Lung (tissue), 12 donors: ENCODE results near the gene ROBO1. TPM values are rescaled to one million over a fixed set of nuclear protein-coding genes. Genes with fewer than 3 reads are reported as not detected.

ENCODE experiments used
- ATAC-seq: fragments of 200-7000 bp; cut with Tn5 transposase; one replicate; pipeline ENCODE4 v1.9.1; 2020; ENCODE audit warnings: moderate number of reproducible peaks; ENCODE audit not compliant: insufficient read depth, low FRiP score
- DNase-seq, 3 donors: peaks; one replicate each; pipeline ENCODE4 v3.0.0-alpha.2; 2013 to 2017
- H3K27ac ChIP-seq, 2 donors: one replicate each; pipeline ENCODE4 v1.5.1; 2013; ENCODE audit warnings: mild to moderate bottlenecking in 2 of 2, moderate library complexity in 2 of 2, control low read depth in 1 of 2, inconsistent platforms in 1 of 2, low read depth in 1 of 2, low read length in 1 of 2
- H3K27me3 ChIP-seq, 3 donors: one replicate each; pipeline ENCODE4 v1.5.1; 2013; ENCODE audit warnings: low read length in 2 of 3; ENCODE audit not compliant: control insufficient read depth in 3 of 3, insufficient read depth in 3 of 3
- H3K36me3 ChIP-seq, 4 donors: one replicate each; pipeline ENCODE4 v1.5.1; 2013; ENCODE audit warnings: low read length in 4 of 4, mild to moderate bottlenecking in 1 of 4, moderate library complexity in 1 of 4; ENCODE audit not compliant: control insufficient read depth in 4 of 4, insufficient read depth in 4 of 4
- H3K4me1 ChIP-seq, 5 donors: one replicate each; pipeline ENCODE4 v1.5.1; 2013; ENCODE audit warnings: low read length in 5 of 5, mild to moderate bottlenecking in 2 of 5, moderate library complexity in 1 of 5; ENCODE audit not compliant: control insufficient read depth in 5 of 5, insufficient read depth in 5 of 5
- H3K4me3 ChIP-seq: one replicate; pipeline ENCODE4 v1.5.1; 2013; ENCODE audit warnings: mild to moderate bottlenecking, control low read depth, moderate library complexity
- H3K9ac ChIP-seq, 2 donors: one replicate each; pipeline ENCODE4 v1.5.1; 2013; ENCODE audit warnings: low read length in 2 of 2, control low read depth in 1 of 2; ENCODE audit not compliant: insufficient read depth in 1 of 2
- H3K9me3 ChIP-seq, 4 donors: one replicate each; pipeline ENCODE4 v1.5.1; 2013; ENCODE audit warnings: low read length in 3 of 4, mild to moderate bottlenecking in 1 of 4, moderate library complexity in 1 of 4; ENCODE audit not compliant: control insufficient read depth in 4 of 4, insufficient read depth in 3 of 4
- WGBS, 2 donors: extraction: QIAGEN DNeasy Blood & Tissue Kit; methylation state at CpG; one replicate each; pipeline ENCODE4 v1.1.7; 2013; 5-methylcytosine and 5-hydroxymethylcytosine counted together
- polyA plus RNA-seq, 2 donors: library from polyadenylated mRNA; stranded (reverse); fragments of 200-250 nt; gene quantifications; one replicate each; pipeline ENCODE4 v1.2.1, GENCODE V29; 2013
- total RNA-seq, 2 donors: library from RNA; depleted of rRNA in 1 of 2; stranded (reverse); fragments of >200 nt in 1 of 2; gene quantifications; one replicate each; pipeline ENCODE4 v1.2.1, GENCODE V29; 2014 to 2021
- TF ChIP-seq, protein P1 (sequence below): IDR thresholded peaks from 2 replicates; pipeline ENCODE4 v1.5.1; 2012; ENCODE audit warnings: mild to moderate bottlenecking; ENCODE audit errors: control extremely low read depth, extremely low read depth
- donor health status: control.
- donor health status: control.
- donor health status: Bipolar disorder and iron deficiency.
- donor health status: healthy.
- donor health status: DM: yes; HTN: yes; CAD: no.

ROBO1 gene
- total and polyA plus RNA-seq, 4 donors = 2.6 to 72.6 (median 15.7) TPM

DNA sequence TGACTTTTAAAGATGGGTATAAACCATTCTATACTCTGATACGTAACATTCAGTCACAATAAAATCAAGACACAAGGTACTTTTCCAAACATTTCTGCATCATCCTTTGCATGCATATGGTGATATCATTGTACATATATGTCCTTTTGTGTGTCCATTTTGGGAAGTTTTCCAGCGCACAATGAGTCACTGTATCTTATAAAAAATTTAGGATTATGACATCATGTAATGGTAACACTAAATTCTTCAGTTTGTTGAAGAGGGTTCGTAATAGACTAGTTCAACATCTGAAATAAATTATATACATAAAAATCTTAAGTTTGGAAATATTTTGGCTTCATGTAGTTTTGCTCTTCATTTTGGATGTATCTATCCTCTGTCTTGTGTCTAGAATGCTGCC lies 480.9 kb downstream of the ROBO1 start:
- Histone ChIP-seq H3K27ac (no peak overlapping the region), H3K27me3 (no peaks in the 10 kb centered on the region), H3K4me3 (no peak overlapping the region), H3K4me1 (peaks cover 0 to 15% (median 0%) of the 10 kb centered on the region in 5 donors), H3K36me3 (no peaks in the 10 kb centered on the region), H3K9me3 (no peaks in the 10 kb centered on the region), H3K9ac (no peak overlapping the region)
- ATAC-seq (no peak), DNase-seq (peak in 1 of 3 donors; percentile 13)
- WGBS, 2 donors = 72 to 92% methylated on average over 3 of the region's 3 CpGs
- TF ChIP-seq, protein P1, sequence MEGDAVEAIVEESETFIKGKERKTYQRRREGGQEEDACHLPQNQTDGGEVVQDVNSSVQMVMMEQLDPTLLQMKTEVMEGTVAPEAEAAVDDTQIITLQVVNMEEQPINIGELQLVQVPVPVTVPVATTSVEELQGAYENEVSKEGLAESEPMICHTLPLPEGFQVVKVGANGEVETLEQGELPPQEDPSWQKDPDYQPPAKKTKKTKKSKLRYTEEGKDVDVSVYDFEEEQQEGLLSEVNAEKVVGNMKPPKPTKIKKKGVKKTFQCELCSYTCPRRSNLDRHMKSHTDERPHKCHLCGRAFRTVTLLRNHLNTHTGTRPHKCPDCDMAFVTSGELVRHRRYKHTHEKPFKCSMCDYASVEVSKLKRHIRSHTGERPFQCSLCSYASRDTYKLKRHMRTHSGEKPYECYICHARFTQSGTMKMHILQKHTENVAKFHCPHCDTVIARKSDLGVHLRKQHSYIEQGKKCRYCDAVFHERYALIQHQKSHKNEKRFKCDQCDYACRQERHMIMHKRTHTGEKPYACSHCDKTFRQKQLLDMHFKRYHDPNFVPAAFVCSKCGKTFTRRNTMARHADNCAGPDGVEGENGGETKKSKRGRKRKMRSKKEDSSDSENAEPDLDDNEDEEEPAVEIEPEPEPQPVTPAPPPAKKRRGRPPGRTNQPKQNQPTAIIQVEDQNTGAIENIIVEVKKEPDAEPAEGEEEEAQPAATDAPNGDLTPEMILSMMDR = no peak

DNA sequence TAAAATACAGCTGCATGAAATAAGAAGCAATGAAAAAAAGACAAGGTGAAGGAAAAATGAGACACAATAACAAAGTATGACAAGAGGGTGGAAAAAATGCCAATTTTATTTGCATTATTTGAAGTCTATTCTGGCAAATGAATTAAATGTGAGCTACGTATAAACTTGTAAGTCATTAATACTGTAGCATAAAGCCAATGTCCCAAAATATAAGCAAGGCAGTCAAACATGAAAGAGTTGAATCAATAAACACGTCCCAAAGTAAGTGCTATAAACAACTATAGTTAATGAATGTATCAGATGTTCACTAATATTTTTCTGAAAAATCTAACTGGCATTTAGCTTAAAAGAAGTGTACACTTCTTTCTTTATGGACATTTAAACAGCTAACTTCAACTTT lies 481.9 kb downstream of the ROBO1 start:
- DNase-seq (peak in 2 of 3 donors; percentile 86 to 89), ATAC-seq (no peak)
- Histone ChIP-seq H3K9ac (no peak overlapping the region), H3K27me3 (no peaks in the 10 kb centered on the region), H3K9me3 (no peaks in the 10 kb centered on the region), H3K36me3 (no peaks in the 10 kb centered on the region), H3K4me3 (no peak overlapping the region), H3K4me1 (peaks cover 0 to 15% (median 0%) of the 10 kb centered on the region in 5 donors), H3K27ac (no peak overlapping the region)
- TF ChIP-seq, protein P1 = no peak
- 72 to 77% methylated on average over 2 of the region's 2 CpGs for WGBS, 2 donors

- Histone ChIP-seq H3K9me3 (no peaks in the 10 kb centered on the region), H3K4me1 (peaks cover 0 to 15% (median 0%) of the 10 kb centered on the region in 5 donors), H3K27me3 (no peaks in the 10 kb centered on the region), H3K27ac (no peak overlapping the region), H3K36me3 (no peaks in the 10 kb centered on the region), H3K9ac (no peak overlapping the region), H3K4me3 (no peak overlapping the region)
- TF ChIP-seq, protein P1 = no peak
- DNase-seq (peak; percentile 13 to 86 (median 85)), ATAC-seq (no peak)
- 83 to 85% methylated on average over 3 of the region's 3 CpGs for WGBS, 2 donors
Measured at GRCh38 chr3:79285380-79285779, 482.4 kb downstream of the ROBO1 start.

DNA sequence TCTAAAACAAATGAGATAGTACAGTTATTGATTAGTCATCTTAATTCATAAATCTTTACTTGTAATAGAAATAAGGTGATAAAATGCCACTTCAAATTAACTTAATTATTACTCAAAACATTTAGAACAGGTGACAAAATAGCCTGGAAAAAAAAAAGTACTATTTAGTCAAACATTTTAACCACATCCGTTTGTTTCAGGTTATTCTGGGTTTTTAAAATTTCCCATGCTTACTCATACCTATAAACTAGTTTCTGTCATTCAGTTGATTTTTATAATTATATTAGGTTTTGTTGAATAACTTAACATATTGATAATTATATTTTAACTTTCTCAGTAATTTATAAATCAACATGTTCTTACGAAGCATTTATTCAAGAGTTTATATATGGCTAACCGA lies 483.0 kb downstream of the ROBO1 start:
- no peak overlapping the region for H3K27ac ChIP-seq
- 79 to 92% methylated on average over 3 of the region's 3 CpGs for WGBS, 2 donors
- DNase-seq (no peak), ATAC-seq (no peak)
- H3K27me3 ChIP-seq = no peaks in the 10 kb centered on the region
- H3K4me1 ChIP-seq = peaks cover 0 to 15% (median 0%) of the 10 kb centered on the region in 5 donors
- no peaks in the 10 kb centered on the region for H3K9me3 ChIP-seq
- no peak overlapping the region for H3K4me3 ChIP-seq
- TF ChIP-seq, protein P1 = no peak
- H3K9ac ChIP-seq = no peak overlapping the region
- no peaks in the 10 kb centered on the region for H3K36me3 ChIP-seq
